AG04449 (cell line): ENCODE data around the gene RAB30.

ENCODE experiments used
- CTCF ChIA-PET: fragments of 350-600 bp; formaldehyde crosslinking; extraction: SDS; loops from one replicate; lab custom pipeline; 2021; ENCODE audit warnings: antibody characterized with exemption; lab: Yijun Ruan, JAX
- POLR2A ChIA-PET: fragments of 400-600, 350-600 bp; formaldehyde crosslinking; extraction: SDS; loops from one replicate; lab custom pipeline; 2020; ENCODE audit warnings: antibody characterized with exemption, inconsistent platforms; lab: Yijun Ruan, JAX
- DNase-seq: peaks from one replicate; pipeline ENCODE4 v3.0.0-alpha.2; 2010; ENCODE audit warnings: low read depth, low spot score
- H3K4me3 ChIP-seq: 2 replicates; pipeline ENCODE4 v1.5.1; 2011; ENCODE audit warnings: low read depth, mild to moderate bottlenecking, control low read depth, low read length
- CTCF ChIP-seq: IDR thresholded peaks from one replicate; pipeline ENCODE4 v1.5.1; 2011; ENCODE audit warnings: mild to moderate bottlenecking, moderate library complexity, low read length, control low read depth, inconsistent platforms; ENCODE audit not compliant: insufficient read depth; ENCODE audit errors: missing control alignments

Gene RAB30

GRCh38 chr11:83000381-83000780 lies 71.3 kb downstream of the RAB30 start:
- DNase-seq: no peak
- H3K4me3 ChIP-seq: no peak overlapping the region
- no peak for TF ChIP-seq CTCF
- ChIA-PET CTCF (interaction anchor here (0.8 kb wide), 1 partner anchor 19 kb away, joined by 3 read pairs; no protein-coding TSS in a partner anchor), POLR2A (no interaction called here)

GRCh38 chr11:82999232-82999631 lies 72.5 kb downstream of the RAB30 start:
- POLR2A ChIA-PET: no interaction called here
- DNase-seq: no peak

GRCh38 chr11:82998697-82999096 lies 73.0 kb downstream of the RAB30 start:
- no peak for TF ChIP-seq CTCF
- no peak overlapping the region for H3K4me3 ChIP-seq
- DNase-seq: no peak
- POLR2A ChIA-PET: no interaction called here
- CTCF ChIA-PET: interaction anchor here (1.1 kb wide), 2 partner anchors 10 to 17 kb away, joined by 3 to 5 read pairs; no protein-coding TSS in a partner anchor

More at GRCh38 chr11:82999232-82999631, 72.5 kb downstream of the RAB30 start:
- no peak overlapping the region for H3K4me3 ChIP-seq
- no peak for TF ChIP-seq CTCF
- CTCF ChIA-PET: interaction anchor here (0.8 to 1.1 kb wide), 4 partner anchors 10 to 24 kb away, joined by 3 read pairs; no protein-coding TSS in a partner anchor

GRCh38 chr11:82996966-82997606 lies 74.6 kb downstream of the RAB30 start:
- ChIA-PET CTCF (no interaction called here), POLR2A (interaction anchor here (1.0 kb wide), 1 partner anchor 79 kb away, joined by 3 read pairs; no protein-coding TSS in a partner anchor)
- H3K4me3 ChIP-seq: no peak overlapping the region
- no peak for TF ChIP-seq CTCF
- no peak for DNase-seq

- POLR2A ChIA-PET: interaction anchor here (0.6 kb wide), 1 partner anchor 161 kb away, joined by 3 read pairs; the partner anchor contains the start of gene PCF11
- H3K4me3 ChIP-seq: no peak overlapping the region
- no peak for TF ChIP-seq CTCF
- CTCF ChIA-PET: interaction anchor here (1.1 kb wide), 1 partner anchor 11 kb away, joined by 3 read pairs; no protein-coding TSS in a partner anchor
- DNase-seq: no peak
These were observed 75.8 kb downstream of the RAB30 start for GRCh38 chr11:82995754-82996398.

- ChIA-PET POLR2A (no interaction called here), CTCF (interaction anchor here (0.8 kb wide), 1 partner anchor 13 kb away, joined by 3 read pairs; no protein-coding TSS in a partner anchor)
- no peak for TF ChIP-seq CTCF
These were observed 76.5 kb downstream of the RAB30 start for GRCh38 chr11:82995235-82995634.

More at GRCh38 chr11:82995235-82995634, 76.5 kb downstream of the RAB30 start:
- DNase-seq: no peak
- no peak overlapping the region for H3K4me3 ChIP-seq
